Measurements from ENCODE around the gene CEMIP2.

Gene CEMIP2

DNA sequence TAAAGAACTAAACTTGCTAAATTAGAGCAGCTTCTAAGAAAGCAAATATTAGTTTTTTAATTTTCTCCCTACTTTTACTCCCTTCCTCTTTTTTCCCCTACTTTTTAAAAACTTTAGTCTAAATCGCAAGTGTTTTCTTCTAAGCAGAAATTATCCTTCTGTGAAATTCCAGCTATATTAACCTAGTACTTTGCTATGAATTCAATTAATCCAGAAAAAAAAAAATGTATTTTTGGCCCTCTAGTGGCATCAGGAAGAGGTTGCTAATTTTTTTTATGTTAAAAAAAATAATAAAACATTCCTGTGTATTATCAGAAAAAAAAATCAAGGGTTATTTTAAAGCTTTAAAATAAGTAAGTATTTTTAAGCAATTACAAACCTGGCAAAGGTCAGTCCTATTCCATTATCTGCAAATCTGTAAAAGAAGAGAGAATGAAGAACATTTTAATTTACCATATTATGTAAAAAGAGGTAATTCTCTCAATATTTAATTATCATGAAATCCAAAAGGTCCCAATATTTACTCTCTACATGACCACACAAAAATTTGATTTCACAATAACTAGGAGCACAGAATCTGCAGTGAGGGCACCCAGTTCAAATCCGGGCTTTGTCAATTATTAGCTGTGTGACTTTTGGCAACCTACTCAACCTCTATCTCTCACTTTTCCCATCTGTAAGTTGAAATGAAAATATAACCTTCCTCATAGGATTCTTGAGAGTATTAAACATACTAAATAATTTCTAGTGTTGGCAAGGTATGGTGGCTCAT is 52.0 kb downstream of the CEMIP2 start:
- no peak for DNase-seq
- no peaks in the 10 kb centered on the region for H3K36me3 ChIP-seq
- TF ChIP-seq, protein P1, sequence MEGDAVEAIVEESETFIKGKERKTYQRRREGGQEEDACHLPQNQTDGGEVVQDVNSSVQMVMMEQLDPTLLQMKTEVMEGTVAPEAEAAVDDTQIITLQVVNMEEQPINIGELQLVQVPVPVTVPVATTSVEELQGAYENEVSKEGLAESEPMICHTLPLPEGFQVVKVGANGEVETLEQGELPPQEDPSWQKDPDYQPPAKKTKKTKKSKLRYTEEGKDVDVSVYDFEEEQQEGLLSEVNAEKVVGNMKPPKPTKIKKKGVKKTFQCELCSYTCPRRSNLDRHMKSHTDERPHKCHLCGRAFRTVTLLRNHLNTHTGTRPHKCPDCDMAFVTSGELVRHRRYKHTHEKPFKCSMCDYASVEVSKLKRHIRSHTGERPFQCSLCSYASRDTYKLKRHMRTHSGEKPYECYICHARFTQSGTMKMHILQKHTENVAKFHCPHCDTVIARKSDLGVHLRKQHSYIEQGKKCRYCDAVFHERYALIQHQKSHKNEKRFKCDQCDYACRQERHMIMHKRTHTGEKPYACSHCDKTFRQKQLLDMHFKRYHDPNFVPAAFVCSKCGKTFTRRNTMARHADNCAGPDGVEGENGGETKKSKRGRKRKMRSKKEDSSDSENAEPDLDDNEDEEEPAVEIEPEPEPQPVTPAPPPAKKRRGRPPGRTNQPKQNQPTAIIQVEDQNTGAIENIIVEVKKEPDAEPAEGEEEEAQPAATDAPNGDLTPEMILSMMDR (IDR thresholded peaks at IDR 0.05; ENCODE audit: low read depth, low read length), result no peak
- no peak overlapping the region for H3K4me3 ChIP-seq (ENCODE audit: low read depth, low read length)
- no peaks in the 10 kb centered on the region for H3K9me3 ChIP-seq (ENCODE audit: severe bottlenecking)
- no peaks in the 10 kb centered on the region for H3K27me3 ChIP-seq (ENCODE audit: insufficient read depth, low read depth, severe bottlenecking)
- H3K27ac ChIP-seq, result no peak overlapping the region

DNA sequence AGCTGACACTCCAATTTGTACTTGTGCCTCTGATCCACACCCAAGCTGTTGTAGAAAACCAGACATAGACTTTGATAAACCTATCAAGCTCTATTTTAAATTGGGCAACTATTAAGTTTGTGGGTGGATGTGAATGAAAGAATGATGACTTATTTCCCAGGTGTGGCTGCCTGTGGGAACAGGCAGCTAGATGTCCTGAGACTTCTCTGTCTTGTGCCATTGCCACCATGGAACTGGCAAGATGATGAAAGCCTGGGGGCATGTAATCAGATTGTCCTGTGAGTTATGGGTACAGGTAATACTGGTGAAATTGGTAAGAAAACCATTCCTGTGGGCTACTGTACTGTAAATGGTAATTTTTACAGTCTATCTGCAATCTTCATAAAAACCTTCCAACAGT is 57.5 kb downstream of the CEMIP2 start:
- Histone ChIP-seq H3K4me3 (ENCODE audit: low read depth, low read length) (no peak overlapping the region), H3K27ac (no peak overlapping the region), H3K36me3 (no peaks in the 10 kb centered on the region), H3K27me3 (ENCODE audit: insufficient read depth, low read depth, severe bottlenecking) (no peaks in the 10 kb centered on the region), H3K9me3 (ENCODE audit: severe bottlenecking) (no peaks in the 10 kb centered on the region)
- DNase-seq, result no peak
- TF ChIP-seq, protein P1 (IDR thresholded peaks at IDR 0.05; ENCODE audit: low read depth, low read length), result no peak

DNA sequence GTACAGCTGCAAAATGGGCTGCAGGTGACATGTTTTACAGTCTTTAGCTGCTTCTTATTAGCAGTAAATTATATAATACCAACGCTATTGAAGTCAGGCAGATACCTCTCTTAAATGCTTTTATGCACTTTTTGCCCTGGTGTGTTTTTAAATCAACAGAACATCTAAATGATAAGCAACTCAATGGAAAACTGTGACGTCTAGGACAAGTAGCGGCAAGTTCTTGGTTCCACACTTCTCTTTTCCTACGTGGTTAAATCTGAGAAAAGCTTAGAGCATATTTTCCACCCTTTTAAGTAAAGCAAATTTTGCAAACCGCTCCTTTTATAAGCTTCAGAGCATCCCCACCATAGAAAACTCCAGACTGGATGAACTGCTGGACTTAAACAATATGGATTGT is 58.1 kb downstream of the CEMIP2 start:
- H3K27ac ChIP-seq, result no peak overlapping the region
- H3K27me3 ChIP-seq (ENCODE audit: insufficient read depth, low read depth, severe bottlenecking), result no peaks in the 10 kb centered on the region
- TF ChIP-seq, protein P1 (IDR thresholded peaks at IDR 0.05; ENCODE audit: low read depth, low read length), result no peak
- no peak for DNase-seq
- H3K4me3 ChIP-seq (ENCODE audit: low read depth, low read length), result no peak overlapping the region
- no peaks in the 10 kb centered on the region for H3K36me3 ChIP-seq
- no peaks in the 10 kb centered on the region for H3K9me3 ChIP-seq (ENCODE audit: severe bottlenecking)

DNA sequence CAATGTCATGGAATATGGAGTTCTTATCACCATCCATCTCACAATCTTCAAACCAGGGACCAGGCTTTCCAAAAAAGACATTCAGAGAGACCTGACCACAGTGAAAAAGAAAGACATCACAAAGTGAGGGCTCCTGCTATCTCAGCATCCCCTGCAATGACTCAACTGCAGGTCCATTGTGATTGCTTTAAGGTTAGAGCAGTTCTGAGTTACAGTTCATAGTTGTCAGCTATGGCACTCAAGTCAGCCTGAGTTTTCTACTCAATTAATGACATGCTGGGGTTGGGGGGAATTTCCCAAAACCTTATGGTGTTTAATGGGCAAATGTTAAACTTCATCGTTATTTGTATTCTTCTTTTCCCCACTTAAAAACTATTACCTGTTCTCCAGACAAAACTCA is 58.9 kb downstream of the CEMIP2 start:
- H3K27me3 ChIP-seq (ENCODE audit: insufficient read depth, low read depth, severe bottlenecking), result no peaks in the 10 kb centered on the region
- no peak overlapping the region for H3K27ac ChIP-seq
- H3K4me3 ChIP-seq (ENCODE audit: low read depth, low read length), result no peak overlapping the region
- DNase-seq, result no peak
- no peaks in the 10 kb centered on the region for H3K36me3 ChIP-seq
- TF ChIP-seq, protein P1 (IDR thresholded peaks at IDR 0.05; ENCODE audit: low read depth, low read length), result no peak
- H3K9me3 ChIP-seq (ENCODE audit: severe bottlenecking), result no peaks in the 10 kb centered on the region

DNA sequence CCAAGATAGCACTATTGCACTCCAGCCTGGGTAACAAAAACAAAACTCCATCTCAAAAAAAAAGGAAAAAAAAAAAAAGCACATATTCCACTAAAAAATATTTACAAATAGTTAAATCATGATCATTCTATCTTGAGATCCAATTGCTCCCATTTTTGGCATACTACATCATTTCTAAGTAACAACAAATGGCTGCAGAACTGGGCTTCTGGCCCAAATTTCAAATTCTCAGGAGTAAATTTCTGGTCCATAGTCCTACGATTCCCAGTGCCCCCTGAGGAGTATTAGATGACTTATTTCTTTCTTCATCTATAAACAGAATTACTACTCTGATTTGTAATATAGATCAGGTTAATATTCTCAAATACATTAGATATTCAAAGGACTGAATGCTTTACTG is 62.1 kb downstream of the CEMIP2 start:
- TF ChIP-seq, protein P1 (IDR thresholded peaks at IDR 0.05; ENCODE audit: low read depth, low read length), result no peak
- H3K4me3 ChIP-seq (ENCODE audit: low read depth, low read length), result no peak overlapping the region
- no peaks in the 10 kb centered on the region for H3K36me3 ChIP-seq
- no peak for DNase-seq
- H3K27me3 ChIP-seq (ENCODE audit: insufficient read depth, low read depth, severe bottlenecking), result no peaks in the 10 kb centered on the region
- no peaks in the 10 kb centered on the region for H3K9me3 ChIP-seq (ENCODE audit: severe bottlenecking)
- H3K27ac ChIP-seq, result no peak overlapping the region

DNA sequence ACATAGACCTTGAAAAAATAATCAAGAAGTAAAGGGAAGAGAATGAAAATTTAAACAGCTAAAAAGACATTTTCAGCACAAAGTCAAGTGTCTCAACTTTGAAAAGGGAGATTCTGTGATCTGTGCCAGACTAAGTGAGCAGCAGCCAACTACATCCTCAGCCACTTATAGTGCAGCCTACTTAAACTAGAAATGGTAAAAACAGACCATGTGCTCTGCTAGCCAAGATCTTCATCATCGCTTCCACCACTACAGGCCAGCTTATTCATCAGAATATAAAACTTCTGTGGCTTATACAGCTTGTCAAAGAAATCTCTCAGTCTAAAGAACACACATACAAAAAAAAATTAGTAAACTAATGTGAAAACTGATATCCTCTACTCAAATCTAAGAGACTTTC is 63.5 kb downstream of the CEMIP2 start:
- no peak overlapping the region for H3K27ac ChIP-seq
- TF ChIP-seq, protein P1 (IDR thresholded peaks at IDR 0.05; ENCODE audit: low read depth, low read length), result no peak
- H3K9me3 ChIP-seq (ENCODE audit: severe bottlenecking), result no peaks in the 10 kb centered on the region
- DNase-seq, result no peak
- no peaks in the 10 kb centered on the region for H3K36me3 ChIP-seq
- no peak overlapping the region for H3K4me3 ChIP-seq (ENCODE audit: low read depth, low read length)
- no peaks in the 10 kb centered on the region for H3K27me3 ChIP-seq (ENCODE audit: insufficient read depth, low read depth, severe bottlenecking)

Data from WERI-Rb-1 (cell line).